Measurements from ENCODE around the gene KCNMA1. TPM values are rescaled to one million over a fixed set of nuclear protein-coding genes. Genes with fewer than 3 reads are reported as not detected.

Gene KCNMA1
- total and polyA plus RNA-seq, 7 experiments from 2014 or later, result 0.42 TPM; not detected in 6

GRCh38 chr10:77062381-77062780 lies 575.2 kb downstream of the KCNMA1 start:
- CTCF ChIA-PET, result no interaction called here
- H3K27me3 Mint-ChIP-seq, result peaks cover 0 to 9% (median 4%) of the 10 kb centered on the region in 5 donors
- Histone ChIP-seq H3K27ac (ENCODE audit: low read depth, low read length) (no peak overlapping the region), H3K4me1 (ENCODE audit: control insufficient read depth in 2 of 2, insufficient read depth in 2 of 2, low read length in 2 of 2) (no peaks in the 10 kb centered on the region), H3K4me3 (ENCODE audit: low read length) (no peak overlapping the region), H3K27me3 (ENCODE audit: control insufficient read depth in 2 of 2, insufficient read depth in 2 of 2, low read length in 2 of 2) (no peaks in the 10 kb centered on the region), H3K36me3 (ENCODE audit: control insufficient read depth in 2 of 3, insufficient read depth in 3 of 3, low read length in 3 of 3) (no peaks in the 10 kb centered on the region), H3K9me3 (ENCODE audit: control insufficient read depth in 2 of 3, low read length in 3 of 3) (no peaks in the 10 kb centered on the region)
- POLR2A ChIA-PET, result no interaction called here
- no peaks in the 10 kb centered on the region for H3K36me3 Mint-ChIP-seq
- peaks cover 0 to 4% (median 0%) of the 10 kb centered on the region in 11 donors for H3K9me3 Mint-ChIP-seq
- ATAC-seq (no peak), DNase-seq (no peak)
- intact Hi-C loops (cut with micrococcal nuclease), result no loop called here
- no peaks in the 10 kb centered on the region for H3K4me1 Mint-ChIP-seq
- H3K4me3 Mint-ChIP-seq, result no peak overlapping the region
- no peak overlapping the region for H3K27ac Mint-ChIP-seq

DNA sequence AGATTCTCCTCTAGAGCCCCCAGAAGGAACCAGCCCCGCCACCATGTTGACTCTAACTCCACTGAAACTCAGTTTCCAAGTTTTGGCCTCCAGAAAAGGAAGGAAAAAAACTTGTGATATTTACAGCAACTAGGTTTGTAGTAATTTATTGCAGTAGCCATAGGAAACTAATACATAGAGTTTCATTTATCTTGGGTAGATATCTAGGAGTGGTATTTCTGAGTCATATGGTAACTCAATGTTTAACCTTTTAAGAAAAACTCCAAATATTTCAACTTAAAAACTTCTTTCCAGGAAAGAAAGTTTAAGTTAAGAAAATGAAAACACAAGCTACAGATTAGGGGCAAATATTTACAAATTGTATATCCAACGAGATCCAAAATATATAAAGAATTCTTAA lies 576.7 kb downstream of the KCNMA1 start:
- Histone ChIP-seq H3K27me3 (ENCODE audit: control insufficient read depth in 2 of 2, insufficient read depth in 2 of 2, low read length in 2 of 2) (no peaks in the 10 kb centered on the region), H3K4me3 (ENCODE audit: low read length) (no peak overlapping the region), H3K9me3 (ENCODE audit: control insufficient read depth in 2 of 3, low read length in 3 of 3) (no peaks in the 10 kb centered on the region), H3K27ac (ENCODE audit: low read depth, low read length) (no peak overlapping the region), H3K36me3 (ENCODE audit: control insufficient read depth in 2 of 3, insufficient read depth in 3 of 3, low read length in 3 of 3) (no peaks in the 10 kb centered on the region), H3K4me1 (ENCODE audit: control insufficient read depth in 2 of 2, insufficient read depth in 2 of 2, low read length in 2 of 2) (no peaks in the 10 kb centered on the region)
- DNase-seq (no peak), ATAC-seq (no peak)
- peaks cover 0 to 6% (median 3%) of the 10 kb centered on the region in 5 donors for H3K27me3 Mint-ChIP-seq
- no peak overlapping the region for H3K4me3 Mint-ChIP-seq
- ChIA-PET CTCF (interaction anchor here (0.6 kb wide), 1 partner anchor 69 kb away, joined by 5 read pairs; no protein-coding TSS in a partner anchor), POLR2A (no interaction called here)
- H3K9me3 Mint-ChIP-seq, result peaks cover 0 to 4% (median 0%) of the 10 kb centered on the region in 11 donors
- no peak overlapping the region for H3K27ac Mint-ChIP-seq
- H3K36me3 Mint-ChIP-seq, result no peaks in the 10 kb centered on the region
- intact Hi-C loops (cut with micrococcal nuclease), result no loop called here
- no peaks in the 10 kb centered on the region for H3K4me1 Mint-ChIP-seq

- CTCF ChIA-PET, result no interaction called here
- Mint-ChIP-seq H3K27me3 (peaks cover 0 to 19% (median 5%) of the 10 kb centered on the region in 5 donors), H3K9me3 (peaks cover 0 to 4% (median 0%) of the 10 kb centered on the region in 11 donors), H3K36me3 (no peaks in the 10 kb centered on the region), H3K4me3 (no peak overlapping the region), H3K4me1 (peaks cover 0 to 1% (median 0%) of the 10 kb centered on the region in 7 donors), H3K27ac (no peak overlapping the region)
- H3K4me3 ChIP-seq (ENCODE audit: low read length), result no peak overlapping the region
- no peak overlapping the region for H3K27ac ChIP-seq (ENCODE audit: low read depth, low read length)
- no peak for ATAC-seq
- no peaks in the 10 kb centered on the region for H3K9me3 ChIP-seq (ENCODE audit: control insufficient read depth in 2 of 3, low read length in 3 of 3)
- POLR2A ChIA-PET, result no interaction called here
- intact Hi-C loops (cut with micrococcal nuclease), result no loop called here
- no peaks in the 10 kb centered on the region for H3K4me1 ChIP-seq (ENCODE audit: control insufficient read depth in 2 of 2, insufficient read depth in 2 of 2, low read length in 2 of 2)
- no peaks in the 10 kb centered on the region for H3K27me3 ChIP-seq (ENCODE audit: control insufficient read depth in 2 of 2, insufficient read depth in 2 of 2, low read length in 2 of 2)
- no peak for DNase-seq
- H3K36me3 ChIP-seq (ENCODE audit: control insufficient read depth in 2 of 3, insufficient read depth in 3 of 3, low read length in 3 of 3), result no peaks in the 10 kb centered on the region
Measured at GRCh38 chr10:77056650-77057049, 581.0 kb downstream of the KCNMA1 start.

DNA sequence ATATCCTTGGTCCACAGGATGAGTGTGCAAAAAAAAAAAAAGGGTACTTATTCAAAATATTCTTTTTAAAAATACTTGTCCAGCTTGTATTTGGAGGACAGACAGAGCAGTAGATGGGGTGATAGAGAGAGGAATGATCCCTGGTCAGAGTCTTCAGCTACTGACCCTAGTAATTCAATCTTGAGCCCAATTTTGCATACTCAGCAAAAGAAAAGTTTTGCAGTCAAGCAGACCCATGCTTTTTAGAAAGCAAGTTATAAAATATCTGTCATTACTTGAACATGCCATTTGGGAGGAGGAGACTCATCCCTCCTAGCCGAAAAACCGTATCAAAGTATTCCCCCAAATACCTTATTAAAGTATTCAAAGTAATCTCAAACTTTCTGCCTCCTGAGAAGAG lies 585.0 kb downstream of the KCNMA1 start:
- H3K4me1 ChIP-seq (ENCODE audit: control insufficient read depth in 2 of 2, insufficient read depth in 2 of 2, low read length in 2 of 2), result no peaks in the 10 kb centered on the region
- CTCF ChIA-PET, result no interaction called here
- peaks cover 0 to 3% (median 0%) of the 10 kb centered on the region in 11 donors for H3K9me3 Mint-ChIP-seq
- no peaks in the 10 kb centered on the region for H3K36me3 Mint-ChIP-seq
- H3K9me3 ChIP-seq (ENCODE audit: control insufficient read depth in 2 of 3, low read length in 3 of 3), result no peaks in the 10 kb centered on the region
- H3K27ac Mint-ChIP-seq, result no peak overlapping the region
- ATAC-seq (no peak), DNase-seq (no peak)
- H3K4me3 ChIP-seq (ENCODE audit: low read length), result no peak overlapping the region
- POLR2A ChIA-PET, result no interaction called here
- intact Hi-C loops (cut with micrococcal nuclease), result no loop called here
- no peaks in the 10 kb centered on the region for H3K27me3 ChIP-seq (ENCODE audit: control insufficient read depth in 2 of 2, insufficient read depth in 2 of 2, low read length in 2 of 2)
- H3K4me1 Mint-ChIP-seq, result peaks cover 0 to 8% (median 4%) of the 10 kb centered on the region in 7 donors
- H3K4me3 Mint-ChIP-seq, result no peak overlapping the region
- H3K27ac ChIP-seq (ENCODE audit: low read depth, low read length), result no peak overlapping the region
- no peaks in the 10 kb centered on the region for H3K36me3 ChIP-seq (ENCODE audit: control insufficient read depth in 2 of 3, insufficient read depth in 3 of 3, low read length in 3 of 3)
- peaks cover 0 to 15% (median 8%) of the 10 kb centered on the region in 5 donors for H3K27me3 Mint-ChIP-seq

GRCh38 chr10:77051837-77052236 lies 585.8 kb downstream of the KCNMA1 start:
- CTCF ChIA-PET, result no interaction called here
- H3K4me3 ChIP-seq (ENCODE audit: low read length), result no peak overlapping the region

DNA sequence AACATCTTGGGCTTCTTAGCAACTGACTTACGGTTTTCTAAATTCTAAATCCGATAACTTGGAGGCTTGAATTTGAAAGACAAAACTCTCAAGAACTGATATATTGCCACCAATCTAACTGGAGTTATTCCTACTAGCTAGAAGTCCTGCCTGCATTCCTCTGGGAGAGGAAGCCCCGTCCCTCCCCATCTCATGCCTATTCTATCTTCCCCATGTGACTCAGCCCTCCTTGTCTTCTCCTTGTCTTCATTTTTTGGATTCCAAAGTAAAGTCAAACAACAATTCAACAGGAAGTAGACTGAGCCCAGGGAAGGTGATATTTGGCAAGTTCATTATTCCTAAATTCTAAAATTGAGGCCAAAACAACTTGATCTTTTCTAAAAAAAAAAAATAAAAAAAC lies 587.7 kb downstream of the KCNMA1 start:
- Histone ChIP-seq H3K36me3 (ENCODE audit: control insufficient read depth in 2 of 3, insufficient read depth in 3 of 3, low read length in 3 of 3) (no peaks in the 10 kb centered on the region), H3K27me3 (ENCODE audit: control insufficient read depth in 2 of 2, insufficient read depth in 2 of 2, low read length in 2 of 2) (no peaks in the 10 kb centered on the region), H3K4me1 (ENCODE audit: control insufficient read depth in 2 of 2, insufficient read depth in 2 of 2, low read length in 2 of 2) (no peaks in the 10 kb centered on the region), H3K9me3 (ENCODE audit: control insufficient read depth in 2 of 3, low read length in 3 of 3) (no peaks in the 10 kb centered on the region), H3K4me3 (ENCODE audit: low read length) (no peak overlapping the region), H3K27ac (ENCODE audit: low read depth, low read length) (no peak overlapping the region)
- Mint-ChIP-seq H3K4me3 (no peak overlapping the region), H3K27me3 (peaks cover 0 to 15% (median 8%) of the 10 kb centered on the region in 5 donors), H3K27ac (no peak overlapping the region), H3K36me3 (no peaks in the 10 kb centered on the region), H3K9me3 (peaks cover 0 to 3% (median 0%) of the 10 kb centered on the region in 11 donors), H3K4me1 (peaks cover 0 to 8% (median 4%) of the 10 kb centered on the region in 7 donors)
- intact Hi-C loops (cut with micrococcal nuclease), result no loop called here
- ATAC-seq, result no peak
- ChIA-PET CTCF (no interaction called here), POLR2A (no interaction called here)
- DNase-seq, result no peak

More at GRCh38 chr10:77051837-77052236, 585.8 kb downstream of the KCNMA1 start:
- Histone ChIP-seq H3K4me1 (ENCODE audit: control insufficient read depth in 2 of 2, insufficient read depth in 2 of 2, low read length in 2 of 2) (no peaks in the 10 kb centered on the region), H3K36me3 (ENCODE audit: control insufficient read depth in 2 of 3, insufficient read depth in 3 of 3, low read length in 3 of 3) (no peaks in the 10 kb centered on the region), H3K27me3 (ENCODE audit: control insufficient read depth in 2 of 2, insufficient read depth in 2 of 2, low read length in 2 of 2) (no peaks in the 10 kb centered on the region), H3K9me3 (ENCODE audit: control insufficient read depth in 2 of 3, low read length in 3 of 3) (no peaks in the 10 kb centered on the region), H3K27ac (ENCODE audit: low read depth, low read length) (no peak overlapping the region)
- Mint-ChIP-seq H3K36me3 (no peaks in the 10 kb centered on the region), H3K27me3 (peaks cover 0 to 15% (median 8%) of the 10 kb centered on the region in 5 donors), H3K27ac (no peak overlapping the region), H3K4me1 (peaks cover 0 to 8% (median 4%) of the 10 kb centered on the region in 7 donors), H3K9me3 (peaks cover 0 to 3% (median 0%) of the 10 kb centered on the region in 11 donors), H3K4me3 (no peak overlapping the region)
- intact Hi-C loops (cut with micrococcal nuclease), result no loop called here
- POLR2A ChIA-PET, result no interaction called here
- ATAC-seq (no peak), DNase-seq (no peak)

GRCh38 chr10:77049146-77049545 lies 588.5 kb downstream of the KCNMA1 start:
- H3K27ac Mint-ChIP-seq, result no peak overlapping the region

More at GRCh38 chr10:77049146-77049545, 588.5 kb downstream of the KCNMA1 start:
- no peak overlapping the region for H3K4me3 ChIP-seq (ENCODE audit: low read length)
- peaks cover 0 to 14% (median 8%) of the 10 kb centered on the region in 5 donors for H3K27me3 Mint-ChIP-seq
- ChIA-PET CTCF (no interaction called here), POLR2A (no interaction called here)
- intact Hi-C loops (cut with micrococcal nuclease), result no loop called here
- ATAC-seq (no peak), DNase-seq (no peak)
- no peaks in the 10 kb centered on the region for H3K27me3 ChIP-seq (ENCODE audit: control insufficient read depth in 2 of 2, insufficient read depth in 2 of 2, low read length in 2 of 2)
- no peaks in the 10 kb centered on the region for H3K4me1 ChIP-seq (ENCODE audit: control insufficient read depth in 2 of 2, insufficient read depth in 2 of 2, low read length in 2 of 2)
- H3K27ac ChIP-seq (ENCODE audit: low read depth, low read length), result no peak overlapping the region
- H3K9me3 ChIP-seq (ENCODE audit: control insufficient read depth in 2 of 3, low read length in 3 of 3), result no peaks in the 10 kb centered on the region
- H3K4me1 Mint-ChIP-seq, result peaks cover 0 to 8% (median 4%) of the 10 kb centered on the region in 7 donors
- no peaks in the 10 kb centered on the region for H3K36me3 ChIP-seq (ENCODE audit: control insufficient read depth in 2 of 3, insufficient read depth in 3 of 3, low read length in 3 of 3)
- no peaks in the 10 kb centered on the region for H3K36me3 Mint-ChIP-seq
- no peak overlapping the region for H3K4me3 Mint-ChIP-seq
- H3K9me3 Mint-ChIP-seq, result peaks cover 0 to 3% (median 0%) of the 10 kb centered on the region in 11 donors

Data from naive thymus-derived CD4-positive, alpha-beta T cell (primary cell).